ENCODE results near the gene TAGLN3. TPM values are rescaled to one million over a fixed set of nuclear protein-coding genes. Genes with fewer than 3 reads are reported as not detected.

TAGLN3 gene
- total RNA-seq (2014; rRNA removed; shearing (Covaris generic); ENCODE audit: low replicate concordance): 1.2 and 1.9 TPM in 2 replicates

DNA sequence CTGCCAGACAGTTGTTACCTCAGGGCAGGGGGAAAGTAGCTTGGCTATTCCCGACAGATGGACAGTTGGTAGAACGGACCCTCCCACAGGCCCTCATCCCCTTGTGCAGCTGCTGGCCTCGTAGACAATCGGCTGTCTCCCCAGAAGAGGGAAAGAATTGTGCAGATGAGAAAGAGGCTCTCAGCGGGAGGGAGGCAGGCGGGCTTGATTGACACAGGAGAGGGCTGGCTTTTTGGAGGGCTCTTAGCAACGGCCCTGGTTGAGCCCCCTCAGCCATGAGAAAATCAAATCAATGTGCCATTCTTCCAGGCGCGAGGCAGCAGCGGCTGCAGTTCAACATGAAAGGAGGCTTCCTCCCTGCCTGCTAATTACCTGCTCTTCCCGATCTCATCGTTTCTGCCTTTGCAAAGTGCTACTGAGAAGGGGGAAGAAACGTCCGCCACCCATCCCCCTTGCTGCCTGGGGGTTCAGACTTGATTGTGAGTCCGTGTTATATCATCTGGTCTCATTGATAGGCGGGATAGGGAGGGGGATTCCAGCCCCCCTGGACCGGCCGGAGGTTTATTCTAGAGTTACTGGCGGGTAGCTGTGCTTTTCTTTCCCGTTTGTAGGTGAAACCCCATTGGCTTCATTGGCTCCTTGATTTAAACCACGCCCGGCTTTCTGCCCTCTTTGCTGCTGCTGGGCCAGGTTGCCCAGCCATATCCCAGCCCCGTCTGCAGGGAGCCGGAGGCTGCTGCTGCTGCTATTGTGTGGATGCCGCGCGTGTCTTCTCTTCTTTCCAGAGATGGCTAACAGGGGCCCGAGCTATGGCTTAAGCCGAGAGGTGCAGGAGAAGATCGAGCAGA lies at the start of gene TAGLN3:
TAGLN3 (plus strand) TSS at position 287 of the 848 bp plus-strand sequence; CDS start at position 788, 501 bp downstream.
- in situ Hi-C loops (cut with HindIII; ENCODE audit: low pct_unique_long_range_greater_than_20kb, low sequenced_read_pairs): no loop called here
- no peak for DNase-seq (ENCODE audit: low read depth)

DNA sequence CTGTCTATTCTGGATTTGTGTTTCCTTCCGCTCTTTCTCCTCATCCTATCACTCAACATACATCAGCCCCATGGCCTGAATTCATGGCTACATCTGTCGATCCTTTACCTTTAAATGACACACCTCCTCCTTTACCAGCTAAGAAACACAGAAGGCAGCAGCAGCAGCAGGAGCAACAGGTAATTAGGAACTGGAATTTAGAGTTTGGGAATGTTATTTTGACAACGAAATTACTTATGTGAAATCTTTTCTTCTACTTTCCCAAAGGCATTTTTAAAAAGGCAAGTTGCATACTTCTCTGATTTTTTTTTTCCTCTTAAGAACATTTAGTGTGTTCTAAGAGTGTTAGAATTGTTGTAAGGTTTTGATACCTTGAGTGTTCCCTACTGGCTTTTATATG lies 49.0 kb upstream of the TAGLN3 start:
- no peak for DNase-seq (ENCODE audit: low read depth)
- in situ Hi-C loops (cut with HindIII; ENCODE audit: low pct_unique_long_range_greater_than_20kb, low sequenced_read_pairs): no loop called here

DNA sequence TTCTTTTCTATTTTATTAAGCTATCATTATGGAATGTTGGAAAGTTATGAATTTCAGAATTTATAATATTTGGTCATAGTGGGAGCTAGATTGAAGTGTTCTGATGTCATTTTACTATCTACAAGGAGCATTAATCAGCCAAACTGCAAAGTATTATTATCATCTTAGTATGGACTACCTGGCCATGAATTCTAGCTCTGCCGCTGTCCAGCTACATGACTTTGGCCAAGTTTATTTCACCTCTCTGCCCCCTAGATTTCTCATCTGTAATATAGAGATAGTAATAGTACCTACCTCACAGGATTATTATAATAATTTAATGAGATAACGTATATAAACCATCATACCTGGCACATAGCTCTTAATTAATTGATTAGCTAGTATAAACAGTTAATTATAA lies 47.7 kb upstream of the TAGLN3 start:
- DNase-seq (ENCODE audit: low read depth): no peak
- in situ Hi-C loops (cut with HindIII; ENCODE audit: low pct_unique_long_range_greater_than_20kb, low sequenced_read_pairs): no loop called here

DNA sequence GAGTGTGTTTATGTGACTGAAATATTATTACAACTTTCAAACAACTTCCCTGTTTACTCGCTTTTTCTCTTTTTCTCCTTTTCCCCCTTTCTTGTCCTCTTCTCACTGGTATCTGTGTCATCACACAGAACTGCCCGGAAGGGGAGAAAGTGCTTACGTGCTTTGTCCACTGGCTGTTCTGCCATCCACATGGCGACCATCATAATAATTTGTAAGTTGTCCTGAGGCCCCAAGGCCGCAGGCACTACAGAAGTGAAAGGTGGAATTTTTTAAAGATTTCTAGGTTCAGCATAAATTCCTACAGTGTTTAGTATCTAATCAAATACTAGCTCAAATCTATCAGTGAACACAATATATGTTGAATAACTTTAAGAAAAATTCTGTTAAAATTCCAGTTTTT lies 46.6 kb upstream of the TAGLN3 start:
- no peak for DNase-seq (ENCODE audit: low read depth)
- in situ Hi-C loops (cut with HindIII; ENCODE audit: low pct_unique_long_range_greater_than_20kb, low sequenced_read_pairs): no loop called here

DNA sequence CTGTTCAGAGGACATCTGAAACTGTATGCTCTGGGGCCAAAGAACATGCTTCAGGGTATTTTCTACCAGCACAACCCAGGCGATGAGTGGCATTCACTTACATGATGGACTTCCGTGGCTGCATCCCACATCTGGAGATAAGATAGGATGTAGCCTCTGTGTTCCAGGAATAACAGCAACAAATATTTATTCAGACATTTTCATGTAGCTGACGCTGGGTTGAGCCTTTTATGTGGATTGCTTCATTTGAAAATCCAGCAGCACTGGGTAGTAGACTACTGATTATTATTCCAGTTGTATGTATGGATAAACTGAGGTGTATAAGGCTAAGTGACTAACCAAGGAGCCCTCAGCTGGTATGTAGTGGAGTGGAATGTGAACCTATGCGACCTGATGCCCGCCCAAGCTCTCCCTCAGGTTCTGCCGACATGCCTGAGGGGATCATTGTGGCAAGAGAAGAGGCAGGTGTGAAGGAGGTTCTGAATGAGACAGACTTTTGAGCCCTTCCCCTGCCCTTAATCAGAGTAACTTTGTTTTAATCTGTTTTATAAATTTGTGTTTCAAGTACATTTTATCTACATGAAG lies 45.8 kb upstream of the TAGLN3 start:
- in situ Hi-C loops (cut with HindIII; ENCODE audit: low pct_unique_long_range_greater_than_20kb, low sequenced_read_pairs): no loop called here
- no peak for DNase-seq (ENCODE audit: low read depth)

DNA sequence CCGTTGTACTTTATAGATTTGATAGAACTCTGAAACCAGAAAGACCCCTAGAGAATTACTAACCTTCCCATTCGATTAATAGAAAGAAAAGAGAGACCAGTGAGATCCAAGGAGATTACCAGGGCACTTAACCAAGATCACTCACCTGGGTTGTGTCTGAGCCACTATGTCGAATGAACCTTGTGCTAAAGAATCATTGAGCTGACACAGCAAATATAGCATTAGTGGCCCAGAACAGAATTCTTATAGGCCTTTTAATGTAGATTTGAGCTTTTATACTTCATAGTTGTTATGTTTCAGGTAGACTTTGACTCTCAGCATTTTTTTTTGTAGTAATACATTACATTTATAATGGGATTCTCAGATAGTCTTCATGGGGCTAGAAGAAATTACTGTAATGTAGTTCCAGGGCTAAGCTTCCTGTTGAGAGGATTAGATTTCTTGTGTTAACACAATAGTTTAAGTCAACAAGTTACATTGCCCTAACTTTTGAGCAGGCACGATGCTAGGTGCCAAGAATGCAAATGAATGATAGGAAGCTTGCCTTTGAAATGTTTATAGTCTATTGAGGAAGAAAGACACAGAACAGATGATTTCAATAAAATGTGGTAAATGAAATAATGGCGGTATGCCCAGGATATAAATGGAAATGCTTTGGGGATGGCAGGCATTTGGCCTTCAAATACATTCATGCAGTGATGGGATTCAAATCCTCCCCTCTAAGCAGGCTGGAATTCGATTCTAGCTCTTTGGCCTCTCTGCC lies 44.3 kb upstream of the TAGLN3 start:
- no peak for DNase-seq (ENCODE audit: low read depth)
- in situ Hi-C loops (cut with HindIII; ENCODE audit: low pct_unique_long_range_greater_than_20kb, low sequenced_read_pairs): no loop called here

DNA sequence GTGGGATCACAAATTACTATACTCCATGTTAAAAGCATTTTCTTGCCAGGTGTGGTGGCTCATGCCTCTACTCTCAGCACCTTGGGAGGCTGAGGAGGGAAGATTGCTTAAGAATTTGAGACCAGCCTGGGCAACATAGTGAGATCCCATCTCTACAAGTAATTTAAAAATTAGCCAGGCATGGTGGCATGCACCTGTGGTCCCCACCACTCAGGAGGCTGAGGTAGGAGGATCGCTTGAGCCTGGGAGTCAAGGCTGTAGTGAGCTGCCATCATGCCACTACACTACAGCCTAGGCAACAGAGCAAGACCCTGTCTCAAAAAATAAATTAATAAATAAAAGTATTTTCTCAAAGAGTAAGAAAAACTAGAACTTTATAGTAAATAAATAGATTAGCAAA lies 42.8 kb upstream of the TAGLN3 start:
- in situ Hi-C loops (cut with HindIII; ENCODE audit: low pct_unique_long_range_greater_than_20kb, low sequenced_read_pairs): no loop called here
- DNase-seq (ENCODE audit: low read depth): no peak

DNA sequence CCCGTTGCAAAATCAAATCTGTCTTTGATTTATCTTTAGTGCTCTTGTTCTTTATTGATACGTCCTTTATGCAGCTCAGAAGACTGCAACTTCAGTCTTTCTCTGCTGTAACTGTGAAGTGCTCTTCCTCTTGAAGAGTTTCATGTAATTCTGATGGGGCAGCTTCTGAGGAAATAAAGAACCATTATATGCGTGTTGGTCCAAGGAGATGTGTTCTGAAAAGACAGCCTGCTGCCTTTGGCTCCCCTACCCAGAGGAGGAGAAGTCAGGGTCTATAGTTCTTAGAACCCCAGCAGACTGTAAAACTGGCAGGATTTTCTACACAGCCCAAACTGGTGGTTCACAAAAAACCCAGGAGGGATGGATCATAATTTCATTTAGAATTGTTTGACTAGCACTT lies 42.3 kb upstream of the TAGLN3 start:
- DNase-seq (ENCODE audit: low read depth): no peak
- in situ Hi-C loops (cut with HindIII; ENCODE audit: low pct_unique_long_range_greater_than_20kb, low sequenced_read_pairs): no loop called here

DNA sequence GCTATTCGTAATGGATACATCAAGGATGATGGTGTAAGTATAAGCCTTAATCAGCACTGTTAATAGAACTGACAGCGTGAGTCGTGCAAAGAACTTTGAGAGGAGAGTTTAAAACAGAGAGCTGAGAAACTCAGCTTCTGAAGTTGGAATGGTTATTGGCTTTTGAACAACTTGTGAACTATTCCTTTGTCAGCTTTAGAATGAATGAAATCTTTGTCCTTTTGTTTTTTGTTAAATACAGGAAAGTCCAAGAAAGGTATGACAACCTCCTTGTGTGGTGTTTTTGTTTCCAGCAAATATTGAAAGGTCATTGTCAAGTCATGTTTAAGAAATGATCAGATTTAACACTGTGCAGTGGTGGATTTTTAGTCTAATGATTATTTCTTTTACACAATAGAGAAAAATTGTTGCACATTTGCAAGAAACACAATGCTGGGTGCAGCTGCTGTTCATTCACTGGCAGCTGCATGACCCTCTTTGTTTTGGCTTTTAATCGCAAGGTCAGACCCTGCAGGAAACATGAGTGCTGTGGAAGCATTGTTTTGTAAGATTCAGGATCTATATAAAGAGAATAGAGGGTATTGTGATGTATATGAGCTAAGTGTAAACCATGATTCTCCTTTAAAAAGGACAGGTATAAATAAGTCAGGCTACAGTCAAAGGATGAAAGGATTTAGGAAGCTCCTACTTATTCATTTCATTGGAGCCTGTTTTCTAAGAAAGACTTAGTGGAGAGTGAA lies 41.6 kb upstream of the TAGLN3 start:
- in situ Hi-C loops (cut with HindIII; ENCODE audit: low pct_unique_long_range_greater_than_20kb, low sequenced_read_pairs): no loop called here
- DNase-seq (ENCODE audit: low read depth): no peak

DNA sequence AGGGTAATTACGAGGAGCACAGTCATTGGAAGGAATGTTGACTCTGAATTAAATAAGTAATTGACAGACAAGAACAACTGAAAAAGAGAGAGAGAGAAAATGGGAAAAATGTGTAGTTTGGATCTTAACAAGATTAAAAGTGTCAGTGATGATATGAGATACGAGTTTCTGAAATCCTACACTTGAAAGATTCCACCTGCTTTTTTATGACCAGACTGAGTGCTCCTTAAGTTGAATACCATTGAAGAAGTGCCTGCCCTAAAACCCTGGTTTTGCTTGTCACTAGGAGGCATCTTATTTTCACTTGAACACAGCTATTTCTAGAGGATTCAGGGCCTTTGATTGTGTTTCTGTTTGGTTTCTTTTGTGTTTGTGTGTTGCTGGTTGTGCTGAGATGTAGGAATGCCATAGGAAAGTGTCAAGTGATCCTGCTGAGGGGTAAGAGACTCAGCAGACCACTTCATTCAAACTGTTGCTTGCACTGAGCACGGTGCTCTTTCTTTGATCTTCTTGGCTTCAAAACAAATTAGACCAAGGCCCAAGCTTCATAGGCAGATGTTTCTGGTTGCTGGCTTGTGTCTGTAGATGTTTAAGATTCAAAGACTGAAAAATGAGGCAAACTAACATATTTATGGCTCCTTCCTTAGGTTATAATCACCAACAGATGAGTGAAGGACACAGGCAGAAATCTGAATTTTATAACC lies 37.1 kb upstream of the TAGLN3 start:
- in situ Hi-C loops (cut with HindIII; ENCODE audit: low pct_unique_long_range_greater_than_20kb, low sequenced_read_pairs): no loop called here
- DNase-seq (ENCODE audit: low read depth): no peak

DNA sequence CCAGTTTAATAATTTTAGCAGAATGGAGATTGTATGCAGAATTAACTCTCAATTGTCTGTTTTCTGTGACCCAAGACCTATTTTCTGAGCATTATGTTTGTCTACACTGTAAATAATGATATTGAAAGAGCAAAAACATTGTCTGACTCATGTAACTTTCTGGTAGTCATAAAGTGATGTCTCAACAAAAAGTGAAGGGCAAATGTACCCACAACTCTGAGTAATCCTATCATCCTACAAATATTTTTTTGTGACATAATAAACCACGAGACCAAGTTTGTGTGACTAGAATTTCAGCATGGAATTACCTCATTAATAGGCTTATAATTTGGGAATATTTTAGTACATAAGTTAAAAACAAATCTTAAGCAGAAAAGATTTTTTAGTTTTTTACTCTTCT lies 35.3 kb upstream of the TAGLN3 start:
- in situ Hi-C loops (cut with HindIII; ENCODE audit: low pct_unique_long_range_greater_than_20kb, low sequenced_read_pairs): no loop called here
- DNase-seq (ENCODE audit: low read depth): no peak

DNA sequence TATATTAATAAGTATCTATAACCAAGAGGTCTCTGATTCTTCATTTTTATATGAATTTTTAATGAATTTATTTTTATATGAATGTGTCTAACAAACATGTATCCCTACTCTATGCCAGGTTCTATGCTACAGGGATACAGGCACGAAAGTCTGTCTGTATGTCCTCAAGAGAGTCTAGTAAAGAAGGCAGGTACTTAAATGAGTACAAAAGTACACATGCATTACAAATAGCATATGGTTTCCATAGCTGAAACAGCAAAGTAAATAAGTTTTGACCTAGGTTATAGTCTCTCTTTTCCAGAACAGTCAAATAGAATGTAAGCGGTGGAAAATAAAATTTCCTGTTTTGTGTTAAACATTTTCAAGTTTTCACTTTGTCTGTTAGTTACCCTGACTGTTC lies 33.2 kb upstream of the TAGLN3 start:
- DNase-seq (ENCODE audit: low read depth): no peak
- in situ Hi-C loops (cut with HindIII; ENCODE audit: low pct_unique_long_range_greater_than_20kb, low sequenced_read_pairs): no loop called here

DNA sequence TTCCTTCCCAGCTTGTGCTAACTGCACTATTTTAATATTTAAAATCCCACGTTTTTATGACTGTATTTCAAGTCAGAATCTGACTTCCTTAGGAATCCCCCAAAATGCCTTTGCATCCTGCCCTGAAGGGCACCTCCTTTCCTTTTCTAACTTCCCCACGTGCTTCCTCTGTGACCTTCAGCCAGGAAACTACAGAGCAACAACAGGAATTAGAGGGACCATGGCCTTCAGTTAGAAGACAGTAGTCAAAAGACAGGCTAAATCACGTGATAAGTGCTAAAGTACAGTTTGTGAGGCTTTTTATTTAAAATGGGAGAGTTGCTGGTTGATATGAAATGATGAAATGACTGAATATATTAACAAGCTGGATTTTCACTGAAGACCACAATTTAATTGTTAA lies 31.7 kb upstream of the TAGLN3 start:
- in situ Hi-C loops (cut with HindIII; ENCODE audit: low pct_unique_long_range_greater_than_20kb, low sequenced_read_pairs): no loop called here
- no peak for DNase-seq (ENCODE audit: low read depth)

DNA sequence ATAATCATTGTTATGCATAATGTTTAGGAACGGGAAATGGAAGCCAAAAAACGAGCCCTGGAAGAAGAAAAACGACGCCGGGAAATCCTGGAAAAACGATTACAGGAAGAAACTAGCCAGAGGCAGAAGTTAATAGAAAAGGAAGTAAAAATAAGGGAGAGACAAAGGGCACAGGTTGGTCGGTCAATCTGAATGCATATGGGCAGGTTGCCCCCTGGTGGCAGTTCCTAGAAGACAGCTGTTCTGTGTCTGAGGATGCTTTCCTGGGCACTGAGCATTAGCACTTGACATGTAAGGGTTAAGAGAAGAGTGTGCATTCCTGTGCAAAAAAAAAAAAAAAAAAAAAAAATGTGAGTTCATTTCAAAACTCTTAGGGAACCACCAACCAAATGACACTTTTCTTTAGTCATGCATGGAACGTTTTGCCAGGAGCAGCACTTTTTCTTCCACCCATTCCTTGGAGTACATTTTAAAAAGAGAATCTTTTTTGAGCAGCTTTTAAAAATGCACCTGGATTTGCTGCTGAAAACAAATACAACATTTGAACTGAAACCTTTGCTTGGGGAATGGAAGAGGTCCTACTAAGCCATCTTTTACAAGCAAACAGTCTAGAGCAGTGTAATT lies 31.0 kb upstream of the TAGLN3 start:
- in situ Hi-C loops (cut with HindIII; ENCODE audit: low pct_unique_long_range_greater_than_20kb, low sequenced_read_pairs): no loop called here
- peak; percentile 74 for DNase-seq (ENCODE audit: low read depth)

DNA sequence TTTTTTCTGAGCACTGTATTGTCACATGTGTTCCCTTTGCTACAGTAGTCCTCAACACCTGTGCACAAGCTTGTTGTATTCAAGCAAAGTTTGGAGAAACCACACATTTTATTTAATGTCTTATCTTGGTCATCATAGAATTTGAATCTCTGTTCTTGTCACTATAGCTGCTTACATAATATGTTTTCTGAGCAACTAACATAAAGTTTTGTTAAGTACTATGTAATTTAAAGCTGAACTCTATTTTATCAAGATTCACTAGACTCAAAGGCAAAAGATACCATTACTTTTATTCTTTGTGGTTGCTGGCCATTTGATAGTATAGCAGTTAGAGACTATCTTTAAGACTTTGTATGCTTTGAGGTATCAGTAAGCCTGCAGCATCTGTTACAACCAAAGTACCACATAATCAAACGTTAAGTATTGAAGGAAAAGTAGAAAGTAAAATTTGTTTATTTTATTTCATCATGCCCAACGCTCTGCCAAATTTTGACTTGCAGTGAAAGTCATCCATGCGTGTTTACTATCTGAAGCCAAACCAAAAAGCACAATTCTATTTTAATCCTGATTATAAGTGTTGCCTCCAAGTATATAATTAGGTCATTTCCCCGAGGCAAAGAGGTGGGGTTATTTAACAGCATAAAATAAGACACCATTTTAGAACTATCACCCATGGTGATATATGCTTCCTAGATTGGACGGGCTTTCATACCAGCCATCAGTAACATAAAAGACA lies 30.2 kb upstream of the TAGLN3 start:
- in situ Hi-C loops (cut with HindIII; ENCODE audit: low pct_unique_long_range_greater_than_20kb, low sequenced_read_pairs): no loop called here
- no peak for DNase-seq (ENCODE audit: low read depth)

DNA sequence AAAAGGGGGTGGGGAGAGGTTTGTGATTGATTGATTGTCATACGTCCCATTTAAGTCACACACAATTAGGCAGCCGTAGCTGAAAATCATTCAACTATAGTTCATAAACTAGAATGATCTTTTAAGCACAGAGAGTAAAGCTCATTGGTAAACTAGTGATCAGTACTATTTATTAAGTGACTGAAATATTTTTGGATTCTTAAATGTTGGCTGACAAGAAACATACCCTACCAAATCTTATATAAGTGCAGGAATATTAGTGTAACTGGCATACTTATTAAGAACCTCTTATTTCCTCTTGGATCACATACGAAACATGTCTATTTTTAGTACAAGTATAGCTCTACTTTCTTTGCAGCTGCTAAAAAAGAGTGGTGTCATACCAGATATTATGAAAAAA lies 28.3 kb upstream of the TAGLN3 start:
- no peak for DNase-seq (ENCODE audit: low read depth)
- in situ Hi-C loops (cut with HindIII; ENCODE audit: low pct_unique_long_range_greater_than_20kb, low sequenced_read_pairs): no loop called here

DNA sequence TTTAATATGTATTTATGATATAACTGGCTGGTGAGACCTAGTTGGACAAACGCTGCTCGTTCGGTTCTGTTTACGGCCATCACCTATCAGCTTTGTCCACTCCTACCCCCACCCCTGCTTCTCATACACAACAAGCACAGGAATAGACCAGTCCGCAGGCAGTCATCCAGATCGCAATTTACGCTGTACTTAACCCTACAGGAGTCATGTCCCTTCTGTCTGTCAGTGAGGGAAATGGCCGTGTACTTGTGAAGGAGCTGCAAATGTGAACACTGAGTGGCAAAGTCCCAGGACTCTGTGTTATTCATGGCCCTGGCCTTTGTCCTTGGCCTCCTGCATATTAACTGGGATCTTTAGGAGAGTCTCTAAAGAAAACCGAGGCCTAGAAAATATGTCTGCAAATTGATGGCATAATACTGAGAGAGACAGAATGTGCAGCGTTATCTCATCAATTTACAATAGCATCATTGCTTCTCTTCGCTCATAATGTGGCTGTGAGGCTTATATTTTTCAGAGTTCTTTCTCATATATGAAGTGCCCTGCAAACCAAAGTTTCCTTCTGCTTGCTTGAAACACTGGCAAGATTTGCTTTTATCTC lies 27.1 kb upstream of the TAGLN3 start:
- in situ Hi-C loops (cut with HindIII; ENCODE audit: low pct_unique_long_range_greater_than_20kb, low sequenced_read_pairs): no loop called here
- DNase-seq (ENCODE audit: low read depth): no peak
